Liver (tissue), 9 donors: ENCODE measurements around the gene EIF4H. TPM values are rescaled to one million over a fixed set of nuclear protein-coding genes. Genes with fewer than 3 reads are reported as not detected.

Source experiments
- DNase-seq: peaks from one replicate; pipeline ENCODE4 v3.0.0-alpha.2; 2017; ENCODE audit warnings: low spot score
- H3K27ac ChIP-seq, 2 donors: one replicate each; pipeline ENCODE4 v1.7.0; 2013; ENCODE audit warnings: inconsistent platforms in 2 of 2, low read length in 2 of 2, control low read depth in 1 of 2, low read depth in 1 of 2, mild to moderate bottlenecking in 1 of 2
- H3K27me3 ChIP-seq, 4 donors: one replicate each; pipeline versions ENCODE4 v1.6.1 to v1.7.0; 2013; ENCODE audit warnings: low read length in 3 of 4, inconsistent platforms in 1 of 4, mild to moderate bottlenecking in 1 of 4, moderate library complexity in 1 of 4; ENCODE audit not compliant: control insufficient read depth in 4 of 4, insufficient read depth in 4 of 4
- H3K36me3 ChIP-seq, 4 donors: one replicate each; pipeline versions ENCODE4 v1.6.1 to v1.7.0; 2013; ENCODE audit warnings: low read length in 3 of 4, mild to moderate bottlenecking in 3 of 4, low read depth in 1 of 4, moderate library complexity in 1 of 4; ENCODE audit not compliant: control insufficient read depth in 4 of 4, insufficient read depth in 3 of 4
- H3K4me1 ChIP-seq, 4 donors: one replicate each; pipeline versions ENCODE4 v1.6.1 to v1.7.0; 2013; ENCODE audit warnings: low read length in 3 of 4, mild to moderate bottlenecking in 3 of 4, moderate library complexity in 1 of 4; ENCODE audit not compliant: control insufficient read depth in 4 of 4, insufficient read depth in 4 of 4
- H3K4me3 ChIP-seq, 3 donors: one replicate each; pipeline versions ENCODE4 v1.6.1 to v1.7.0; 2013; ENCODE audit warnings: low read length in 3 of 3, control low read depth in 1 of 3, low read depth in 1 of 3, mild to moderate bottlenecking in 1 of 3
- H3K9ac ChIP-seq, 2 donors: one replicate each; pipeline ENCODE4 v1.7.0; 2013; ENCODE audit warnings: low read length in 2 of 2, mild to moderate bottlenecking in 2 of 2, moderate library complexity in 2 of 2, control low read depth in 1 of 2, low read depth in 1 of 2
- H3K9me3 ChIP-seq, 4 donors: one replicate each; pipeline versions ENCODE4 v1.6.1 to v1.7.0; 2013; ENCODE audit warnings: low read length in 3 of 4; ENCODE audit not compliant: control insufficient read depth in 4 of 4
- EGR1 ChIP-seq, 2 donors: IDR thresholded peaks; 2 replicates each; pipeline ENCODE4 v1.6.1; 2016 to 2018; ENCODE audit warnings: antibody characterized with exemption in 2 of 2, low read depth in 2 of 2
- FOXA1 ChIP-seq: IDR thresholded peaks from 2 replicates; pipeline ENCODE4 v1.6.1; 2016; ENCODE audit warnings: antibody characterized with exemption
- FOXA2 ChIP-seq: IDR thresholded peaks from 2 replicates; pipeline ENCODE4 v1.6.1; 2016; ENCODE audit warnings: antibody characterized with exemption
- GABPA ChIP-seq, 2 donors: IDR thresholded peaks in 1 of 2; conservative IDR thresholded peaks in 1 of 2; 2 replicates each; pipeline ENCODE4 v1.6.1; 2016; ENCODE audit warnings: antibody characterized with exemption in 2 of 2, mild to moderate bottlenecking in 1 of 2, moderate library complexity in 1 of 2
- HNF4A ChIP-seq, 2 donors: conservative IDR thresholded peaks; 2 replicates each; pipeline ENCODE4 v1.6.1; 2016; ENCODE audit warnings: antibody characterized with exemption in 2 of 2, mild to moderate bottlenecking in 2 of 2
- HNF4G ChIP-seq: IDR thresholded peaks from 2 replicates; pipeline ENCODE4 v1.6.1; 2016; ENCODE audit warnings: antibody characterized with exemption
- JUND ChIP-seq, 2 donors: IDR thresholded peaks; 2 replicates each; pipeline ENCODE4 v1.6.1; 2016; ENCODE audit warnings: antibody characterized with exemption in 2 of 2
- NR2F2 ChIP-seq: IDR thresholded peaks from 2 replicates; pipeline ENCODE4 v1.6.1; 2016; ENCODE audit warnings: antibody characterized with exemption
- RAD21 ChIP-seq, 2 donors: IDR thresholded peaks; 2 replicates each; pipeline ENCODE4 v1.6.1; 2016; ENCODE audit warnings: antibody characterized with exemption in 2 of 2, mild to moderate bottlenecking in 2 of 2
- RXRA ChIP-seq, 2 donors: IDR thresholded peaks; 2 replicates each; pipeline ENCODE4 v1.6.1; 2017 to 2018; ENCODE audit warnings: antibody characterized with exemption in 2 of 2, mild to moderate bottlenecking in 1 of 2
- SP1 ChIP-seq: IDR thresholded peaks from 2 replicates; pipeline ENCODE4 v1.6.1; 2018; ENCODE audit warnings: antibody characterized with exemption, mild to moderate bottlenecking
- TAF1 ChIP-seq: conservative IDR thresholded peaks from 2 replicates; pipeline ENCODE4 v1.6.1; 2016; ENCODE audit warnings: antibody characterized with exemption, mild to moderate bottlenecking
- YY1 ChIP-seq: IDR thresholded peaks from 2 replicates; pipeline ENCODE4 v1.6.1; 2016; ENCODE audit warnings: antibody characterized with exemption, mild to moderate bottlenecking
- ZBTB33 ChIP-seq: IDR thresholded peaks from 2 replicates; pipeline ENCODE4 v1.6.1; 2016; ENCODE audit warnings: antibody characterized with exemption
- WGBS: extraction: QIAGEN DNeasy Blood & Tissue Kit; methylation state at CpG from one replicate; pipeline ENCODE4 v1.1.7; 2013; 5-methylcytosine and 5-hydroxymethylcytosine counted together
- polyA plus RNA-seq, 2 donors: library from polyadenylated mRNA; stranded (reverse) in 1 of 2; unstranded in 1 of 2; fragments of 200-250 nt in 1 of 2; fragments of >200 nt in 1 of 2; fragmentation: Nextera tagmentation in 1 of 2; extraction: Ambion mirVana in 1 of 2; gene quantifications; one replicate each; pipeline versions ENCODE4 v1.2.1 to v1.2.3, GENCODE V29; 2013 to 2015
- total RNA-seq, 2 donors: library from RNA; depleted of rRNA; stranded (reverse); fragments of >200 nt; gene quantifications; one replicate each; pipeline ENCODE4 v1.2.3, GENCODE V29; 2014
- TF ChIP-seq, protein P1 (sequence below): IDR thresholded peaks from 2 replicates; pipeline ENCODE4 v1.6.1; 2016; ENCODE audit warnings: antibody characterized with exemption, mild to moderate bottlenecking
- TF ChIP-seq, protein P2 (sequence below): IDR thresholded peaks from 2 replicates; pipeline ENCODE4 v1.6.1; 2016; ENCODE audit warnings: antibody characterized with exemption
- TF ChIP-seq, protein P3 (sequence below): fragments of 150-350 bp; IDR thresholded peaks from 2 replicates; pipeline ENCODE4 v1.5.1; 2017; ENCODE audit warnings: improper control_type of control experiment, low read depth, low read length; ENCODE audit not compliant: missing input control
- TF ChIP-seq, protein P4 (sequence below): IDR thresholded peaks from 2 replicates; pipeline ENCODE4 v1.6.1; 2016; ENCODE audit warnings: antibody characterized with exemption
- donor health status: healthy.
- donor health status: healthy.
- donor health status: healthy.
- donor health status: healthy.
- donor health status: healthy.

The EIF4H gene
- total and polyA plus RNA-seq, 4 donors: 81.6 to 166 (median 152) TPM

DNA sequence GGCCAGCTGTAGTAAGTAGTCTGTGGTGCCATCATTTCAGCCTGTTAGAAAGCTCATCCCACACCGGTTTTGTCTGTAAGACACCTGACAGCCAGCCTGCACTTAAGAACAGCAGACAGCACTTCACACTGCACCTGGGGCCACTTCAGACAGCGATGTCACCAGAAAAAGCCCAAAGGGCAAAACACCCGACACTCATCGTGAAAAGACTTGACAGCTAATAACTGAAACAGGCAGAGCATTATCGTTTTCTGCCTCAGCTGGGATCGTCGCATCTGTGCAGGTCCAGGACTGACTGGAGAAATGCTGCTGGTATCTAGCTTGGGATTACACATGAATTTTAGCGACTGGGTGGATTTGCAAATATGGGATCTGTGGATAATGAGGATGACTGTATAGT is 18.9 kb downstream of the EIF4H start:
- H3K36me3 ChIP-seq: peaks cover 28 to 75% (median 56%) of the 10 kb centered on the region in 4 donors
- H3K27me3 ChIP-seq: no peaks in the 10 kb centered on the region
- DNase-seq: no peak
- H3K4me3 ChIP-seq: no peak overlapping the region
- H3K9ac ChIP-seq: no peak overlapping the region
- peaks cover 0 to 3% (median 0%) of the 10 kb centered on the region in 4 donors for H3K4me1 ChIP-seq
- no peaks in the 10 kb centered on the region for H3K9me3 ChIP-seq
- 94% methylated on average over 8 of the region's 8 CpGs for WGBS
- no peak for TF ChIP-seq GABPA (IDR thresholded peaks at IDR 0.05 in 1 of 2, conservative IDR thresholded peaks at IDR 0.05 in 1 of 2)
- no peak for TF ChIP-seq ZBTB33
- TF ChIP-seq, protein P1, sequence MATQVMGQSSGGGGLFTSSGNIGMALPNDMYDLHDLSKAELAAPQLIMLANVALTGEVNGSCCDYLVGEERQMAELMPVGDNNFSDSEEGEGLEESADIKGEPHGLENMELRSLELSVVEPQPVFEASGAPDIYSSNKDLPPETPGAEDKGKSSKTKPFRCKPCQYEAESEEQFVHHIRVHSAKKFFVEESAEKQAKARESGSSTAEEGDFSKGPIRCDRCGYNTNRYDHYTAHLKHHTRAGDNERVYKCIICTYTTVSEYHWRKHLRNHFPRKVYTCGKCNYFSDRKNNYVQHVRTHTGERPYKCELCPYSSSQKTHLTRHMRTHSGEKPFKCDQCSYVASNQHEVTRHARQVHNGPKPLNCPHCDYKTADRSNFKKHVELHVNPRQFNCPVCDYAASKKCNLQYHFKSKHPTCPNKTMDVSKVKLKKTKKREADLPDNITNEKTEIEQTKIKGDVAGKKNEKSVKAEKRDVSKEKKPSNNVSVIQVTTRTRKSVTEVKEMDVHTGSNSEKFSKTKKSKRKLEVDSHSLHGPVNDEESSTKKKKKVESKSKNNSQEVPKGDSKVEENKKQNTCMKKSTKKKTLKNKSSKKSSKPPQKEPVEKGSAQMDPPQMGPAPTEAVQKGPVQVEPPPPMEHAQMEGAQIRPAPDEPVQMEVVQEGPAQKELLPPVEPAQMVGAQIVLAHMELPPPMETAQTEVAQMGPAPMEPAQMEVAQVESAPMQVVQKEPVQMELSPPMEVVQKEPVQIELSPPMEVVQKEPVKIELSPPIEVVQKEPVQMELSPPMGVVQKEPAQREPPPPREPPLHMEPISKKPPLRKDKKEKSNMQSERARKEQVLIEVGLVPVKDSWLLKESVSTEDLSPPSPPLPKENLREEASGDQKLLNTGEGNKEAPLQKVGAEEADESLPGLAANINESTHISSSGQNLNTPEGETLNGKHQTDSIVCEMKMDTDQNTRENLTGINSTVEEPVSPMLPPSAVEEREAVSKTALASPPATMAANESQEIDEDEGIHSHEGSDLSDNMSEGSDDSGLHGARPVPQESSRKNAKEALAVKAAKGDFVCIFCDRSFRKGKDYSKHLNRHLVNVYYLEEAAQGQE: no peak
- TF ChIP-seq, protein P2, sequence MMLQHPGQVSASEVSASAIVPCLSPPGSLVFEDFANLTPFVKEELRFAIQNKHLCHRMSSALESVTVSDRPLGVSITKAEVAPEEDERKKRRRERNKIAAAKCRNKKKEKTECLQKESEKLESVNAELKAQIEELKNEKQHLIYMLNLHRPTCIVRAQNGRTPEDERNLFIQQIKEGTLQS: no peak
- no peak for TF ChIP-seq RAD21 (IDR thresholded peaks at IDR 0.05)
- TF ChIP-seq EGR1 (IDR thresholded peaks at IDR 0.05; ENCODE audit: low read depth in 2 of 2): no peak
- no peak for TF ChIP-seq FOXA2
- TF ChIP-seq HNF4G: no peak
- TF ChIP-seq NR2F2: no peak
- TF ChIP-seq JUND (IDR thresholded peaks at IDR 0.05): no peak
- TF ChIP-seq TAF1: no peak
- no peak for TF ChIP-seq YY1
- no peak for TF ChIP-seq HNF4A (conservative IDR thresholded peaks at IDR 0.05)
- TF ChIP-seq, protein P3, sequence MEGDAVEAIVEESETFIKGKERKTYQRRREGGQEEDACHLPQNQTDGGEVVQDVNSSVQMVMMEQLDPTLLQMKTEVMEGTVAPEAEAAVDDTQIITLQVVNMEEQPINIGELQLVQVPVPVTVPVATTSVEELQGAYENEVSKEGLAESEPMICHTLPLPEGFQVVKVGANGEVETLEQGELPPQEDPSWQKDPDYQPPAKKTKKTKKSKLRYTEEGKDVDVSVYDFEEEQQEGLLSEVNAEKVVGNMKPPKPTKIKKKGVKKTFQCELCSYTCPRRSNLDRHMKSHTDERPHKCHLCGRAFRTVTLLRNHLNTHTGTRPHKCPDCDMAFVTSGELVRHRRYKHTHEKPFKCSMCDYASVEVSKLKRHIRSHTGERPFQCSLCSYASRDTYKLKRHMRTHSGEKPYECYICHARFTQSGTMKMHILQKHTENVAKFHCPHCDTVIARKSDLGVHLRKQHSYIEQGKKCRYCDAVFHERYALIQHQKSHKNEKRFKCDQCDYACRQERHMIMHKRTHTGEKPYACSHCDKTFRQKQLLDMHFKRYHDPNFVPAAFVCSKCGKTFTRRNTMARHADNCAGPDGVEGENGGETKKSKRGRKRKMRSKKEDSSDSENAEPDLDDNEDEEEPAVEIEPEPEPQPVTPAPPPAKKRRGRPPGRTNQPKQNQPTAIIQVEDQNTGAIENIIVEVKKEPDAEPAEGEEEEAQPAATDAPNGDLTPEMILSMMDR: no peak
- TF ChIP-seq, protein P4, sequence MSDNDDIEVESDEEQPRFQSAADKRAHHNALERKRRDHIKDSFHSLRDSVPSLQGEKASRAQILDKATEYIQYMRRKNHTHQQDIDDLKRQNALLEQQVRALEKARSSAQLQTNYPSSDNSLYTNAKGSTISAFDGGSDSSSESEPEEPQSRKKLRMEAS: no peak
- no peak for TF ChIP-seq RXRA (IDR thresholded peaks at IDR 0.05)
- TF ChIP-seq SP1: no peak
- TF ChIP-seq FOXA1: no peak
- H3K27ac ChIP-seq: no peak overlapping the region
